ENCODE data around the gene SNX15.

DNA sequence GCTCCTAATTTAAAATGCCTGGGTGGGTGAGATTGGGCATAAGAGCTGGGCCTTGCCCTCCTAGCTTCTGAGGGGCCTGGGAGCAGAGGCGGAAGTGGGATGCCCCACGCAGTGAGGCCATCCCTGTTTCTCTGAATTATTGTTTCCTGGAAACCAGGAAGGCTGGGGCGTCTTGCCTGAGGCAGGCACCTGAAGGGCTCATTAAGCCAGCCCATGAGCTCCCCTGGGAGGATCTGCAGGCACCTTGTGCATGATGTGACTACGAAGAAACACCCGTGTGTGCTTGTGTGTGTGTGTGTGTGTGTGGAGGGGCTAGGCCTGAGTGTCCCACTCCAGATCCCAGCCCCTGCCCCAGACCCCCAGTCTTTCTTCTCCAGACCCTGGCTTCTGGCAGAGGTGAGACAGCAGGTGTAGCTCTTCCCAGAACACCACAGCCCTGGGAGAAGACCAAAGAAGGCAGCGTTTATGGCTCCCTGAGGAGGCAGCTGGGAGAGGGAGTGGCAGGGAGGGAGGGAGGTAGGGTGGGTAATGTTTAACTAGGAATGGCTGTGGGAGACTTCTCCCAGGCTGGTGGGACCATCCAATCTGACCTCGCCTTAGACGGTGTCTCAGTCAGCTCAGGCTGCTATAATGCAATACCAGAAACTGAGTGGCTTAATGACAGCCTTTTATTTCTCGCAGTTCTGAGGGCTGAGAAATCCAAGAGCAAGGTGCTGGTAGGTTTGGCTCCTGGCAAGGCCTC is 28.4 kb upstream of the SNX15 start:
- TF ChIP-seq, protein P1, sequence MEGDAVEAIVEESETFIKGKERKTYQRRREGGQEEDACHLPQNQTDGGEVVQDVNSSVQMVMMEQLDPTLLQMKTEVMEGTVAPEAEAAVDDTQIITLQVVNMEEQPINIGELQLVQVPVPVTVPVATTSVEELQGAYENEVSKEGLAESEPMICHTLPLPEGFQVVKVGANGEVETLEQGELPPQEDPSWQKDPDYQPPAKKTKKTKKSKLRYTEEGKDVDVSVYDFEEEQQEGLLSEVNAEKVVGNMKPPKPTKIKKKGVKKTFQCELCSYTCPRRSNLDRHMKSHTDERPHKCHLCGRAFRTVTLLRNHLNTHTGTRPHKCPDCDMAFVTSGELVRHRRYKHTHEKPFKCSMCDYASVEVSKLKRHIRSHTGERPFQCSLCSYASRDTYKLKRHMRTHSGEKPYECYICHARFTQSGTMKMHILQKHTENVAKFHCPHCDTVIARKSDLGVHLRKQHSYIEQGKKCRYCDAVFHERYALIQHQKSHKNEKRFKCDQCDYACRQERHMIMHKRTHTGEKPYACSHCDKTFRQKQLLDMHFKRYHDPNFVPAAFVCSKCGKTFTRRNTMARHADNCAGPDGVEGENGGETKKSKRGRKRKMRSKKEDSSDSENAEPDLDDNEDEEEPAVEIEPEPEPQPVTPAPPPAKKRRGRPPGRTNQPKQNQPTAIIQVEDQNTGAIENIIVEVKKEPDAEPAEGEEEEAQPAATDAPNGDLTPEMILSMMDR (IDR thresholded peaks at IDR 0.05; ENCODE audit: insufficient read depth, low read length), result no peak
- TF ChIP-seq, protein P2, sequence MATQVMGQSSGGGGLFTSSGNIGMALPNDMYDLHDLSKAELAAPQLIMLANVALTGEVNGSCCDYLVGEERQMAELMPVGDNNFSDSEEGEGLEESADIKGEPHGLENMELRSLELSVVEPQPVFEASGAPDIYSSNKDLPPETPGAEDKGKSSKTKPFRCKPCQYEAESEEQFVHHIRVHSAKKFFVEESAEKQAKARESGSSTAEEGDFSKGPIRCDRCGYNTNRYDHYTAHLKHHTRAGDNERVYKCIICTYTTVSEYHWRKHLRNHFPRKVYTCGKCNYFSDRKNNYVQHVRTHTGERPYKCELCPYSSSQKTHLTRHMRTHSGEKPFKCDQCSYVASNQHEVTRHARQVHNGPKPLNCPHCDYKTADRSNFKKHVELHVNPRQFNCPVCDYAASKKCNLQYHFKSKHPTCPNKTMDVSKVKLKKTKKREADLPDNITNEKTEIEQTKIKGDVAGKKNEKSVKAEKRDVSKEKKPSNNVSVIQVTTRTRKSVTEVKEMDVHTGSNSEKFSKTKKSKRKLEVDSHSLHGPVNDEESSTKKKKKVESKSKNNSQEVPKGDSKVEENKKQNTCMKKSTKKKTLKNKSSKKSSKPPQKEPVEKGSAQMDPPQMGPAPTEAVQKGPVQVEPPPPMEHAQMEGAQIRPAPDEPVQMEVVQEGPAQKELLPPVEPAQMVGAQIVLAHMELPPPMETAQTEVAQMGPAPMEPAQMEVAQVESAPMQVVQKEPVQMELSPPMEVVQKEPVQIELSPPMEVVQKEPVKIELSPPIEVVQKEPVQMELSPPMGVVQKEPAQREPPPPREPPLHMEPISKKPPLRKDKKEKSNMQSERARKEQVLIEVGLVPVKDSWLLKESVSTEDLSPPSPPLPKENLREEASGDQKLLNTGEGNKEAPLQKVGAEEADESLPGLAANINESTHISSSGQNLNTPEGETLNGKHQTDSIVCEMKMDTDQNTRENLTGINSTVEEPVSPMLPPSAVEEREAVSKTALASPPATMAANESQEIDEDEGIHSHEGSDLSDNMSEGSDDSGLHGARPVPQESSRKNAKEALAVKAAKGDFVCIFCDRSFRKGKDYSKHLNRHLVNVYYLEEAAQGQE (IDR thresholded peaks at IDR 0.05; ENCODE audit: insufficient replicate concordance, low read depth), result no peak
- TF ChIP-seq POLR2AphosphoS5 (IDR thresholded peaks at IDR 0.05; ENCODE audit: low read depth) (no peak), GABPA (IDR thresholded peaks at IDR 0.05; ENCODE audit: low read depth) (no peak), SPI1 (IDR thresholded peaks at IDR 0.05; ENCODE audit: borderline replicate concordance, low read depth) (no peak)

All from HL-60 (cell line).